Keratinocyte (primary cell): ENCODE data around the gene HEXD. TPM values are rescaled to one million over a fixed set of nuclear protein-coding genes. Genes with fewer than 3 reads are reported as not detected.

Experiments
- DNase-seq: peaks from one replicate; pipeline ENCODE4 v3.0.0-alpha.2; 2011; ENCODE audit warnings: low read depth, missing footprints, low spot score
- FAIRE-seq: peaks from 2 replicates; lab custom pipeline; 2011; peaks lifted over from hg19 to GRCh38; lab: Jason Lieb, UNC
- H2AFZ ChIP-seq: 2 replicates; pipeline ENCODE4 v1.6.0; 2012; ENCODE audit warnings: low read length, control low read depth, inconsistent platforms; ENCODE audit not compliant: control insufficient read depth
- H3K27ac ChIP-seq: 2 replicates; pipeline ENCODE4 v1.5.1; 2011; ENCODE audit warnings: low read length; ENCODE audit not compliant: control insufficient read depth, insufficient read depth
- H3K27me3 ChIP-seq: 3 replicates; pipeline ENCODE4 v1.6.0; 2011; ENCODE audit warnings: low read length; ENCODE audit not compliant: control insufficient read depth, insufficient read depth; ENCODE audit errors: extremely low read depth
- H3K36me3 ChIP-seq, 2 experiments: 2 replicates in 1 of 2; 3 replicates in 1 of 2; pipeline ENCODE4 v1.5.1; 2011; ENCODE audit warnings: low read length in 2 of 2, mild to moderate bottlenecking in 1 of 2; ENCODE audit not compliant: control insufficient read depth in 2 of 2, insufficient read depth in 2 of 2; ENCODE audit errors: extremely low read depth in 1 of 2
- H3K4me1 ChIP-seq: 3 replicates; pipeline ENCODE4 v1.5.1; 2011; ENCODE audit warnings: low read length; ENCODE audit not compliant: control insufficient read depth, insufficient read depth; ENCODE audit errors: extremely low read depth
- H3K4me2 ChIP-seq: 3 replicates; pipeline ENCODE4 v1.6.0; 2011; ENCODE audit warnings: low read depth, low read length; ENCODE audit not compliant: control insufficient read depth, insufficient read depth; ENCODE audit errors: extremely low read depth
- H3K4me3 ChIP-seq, 3 experiments: fragments of 200-600 bp in 1 of 3; sonication (generic) in 1 of 3; 2 replicates in 2 of 3; 3 replicates in 1 of 3; pipeline ENCODE4 v1.5.1; 2011 to 2016; ENCODE audit warnings: low read length in 3 of 3, mild to moderate bottlenecking in 3 of 3, control low read depth in 2 of 3, inconsistent platforms in 1 of 3, low read depth in 1 of 3, mixed read lengths in 1 of 3, mixed run types in 1 of 3, moderate library complexity in 1 of 3; ENCODE audit not compliant: control insufficient read depth in 2 of 3, insufficient read depth in 2 of 3; ENCODE audit errors: extremely low read depth in 1 of 3
- H3K79me2 ChIP-seq: 2 replicates; pipeline ENCODE4 v1.6.0; 2012; ENCODE audit warnings: low read length; ENCODE audit not compliant: control insufficient read depth, insufficient read depth
- H3K9ac ChIP-seq: 3 replicates; pipeline ENCODE4 v1.6.0; 2011; ENCODE audit warnings: low read length; ENCODE audit not compliant: control insufficient read depth, insufficient read depth; ENCODE audit errors: extremely low read depth
- H3K9me1 ChIP-seq: 3 replicates; pipeline ENCODE4 v1.6.0; 2011; ENCODE audit warnings: low read length; ENCODE audit not compliant: control insufficient read depth, insufficient read depth; ENCODE audit errors: extremely low read depth
- H3K9me3 ChIP-seq: 2 replicates; pipeline ENCODE4 v1.5.1; 2012; ENCODE audit warnings: low read depth, low read length; ENCODE audit not compliant: control insufficient read depth
- H4K20me1 ChIP-seq: 3 replicates; pipeline ENCODE4 v1.6.0; 2011; ENCODE audit warnings: low read length; ENCODE audit not compliant: control insufficient read depth, insufficient read depth; ENCODE audit errors: extremely low read depth
- CTCF ChIP-seq, 3 experiments: IDR thresholded peaks in 1 of 3; conservative IDR thresholded peaks in 1 of 3; optimal IDR thresholded peaks in 1 of 3; 2 replicates in 2 of 3; 3 replicates in 1 of 3; pipeline versions ENCODE3 to v1.5.1; 2011; ENCODE audit warnings: low read length in 3 of 3, mild to moderate bottlenecking in 3 of 3, moderate library complexity in 2 of 3, control low read depth in 1 of 3, inconsistent platforms in 1 of 3; ENCODE audit not compliant: insufficient read depth in 2 of 3; ENCODE audit errors: extremely low read depth in 1 of 3
- EZH2 ChIP-seq: IDR thresholded peaks from one replicate; pipeline ENCODE4 v1.6.1; 2012; ENCODE audit warnings: inconsistent platforms, mild to moderate bottlenecking, low read length, moderate library complexity
- dilution Hi-C: fragments of 300-500 bp; cut with MboI; formaldehyde crosslinking; loops from one replicate; pipeline ENCODE4 v1.7.0; 2020; ENCODE audit warnings: low sequenced_read_pairs; ENCODE audit not compliant: extremely low pct_ligation_motif_present
- polyA plus RNA-seq, 5 experiments: library from polyadenylated mRNA; depleted of rRNA in 3 of 5; stranded (reverse) in 3 of 5; stranded (forward) in 1 of 5; unstranded in 1 of 5; fragments of >200 nt; gene quantifications; 1 replicate in 1 of 5; 2 replicates in 3 of 5; 3 replicates in 1 of 5; pipeline versions ENCODE4 v1.2.1 to v1.2.3, GENCODE V29; 2011 to 2012; ENCODE audit warnings: missing spikeins in 2 of 5, low read depth in 1 of 5, low replicate concordance in 1 of 5

Gene HEXD
- polyA plus RNA-seq, 1 donor (not counting 4 experiments of a cell fraction or from before 2014, with no cell fraction given), result 5.6 TPM

GRCh38 chr17:82403662-82404660 is 14.2 kb upstream of the HEXD start:
- H3K36me3 ChIP-seq, result peaks cover 2 to 8% of the 10 kb centered on the region in 2 experiments
- H3K27me3 ChIP-seq, result no peaks in the 10 kb centered on the region
- TF ChIP-seq CTCF (optimal IDR thresholded peaks at IDR 0.05 in 1 of 3, IDR thresholded peaks at IDR 0.05 in 1 of 3, conservative IDR thresholded peaks at IDR 0.05 in 1 of 3; ENCODE audit: extremely low read depth in 1 of 3, insufficient read depth in 2 of 3, low read length in 3 of 3) (no peak), EZH2 (no peak)
- H3K27ac ChIP-seq, result no peak overlapping the region
- dilution Hi-C loops, result no loop called here
- H3K9ac ChIP-seq, result no peak overlapping the region
- no peaks in the 10 kb centered on the region for H3K4me1 ChIP-seq
- DNase-seq, result no peak
- H3K79me2 ChIP-seq, result no peaks in the 10 kb centered on the region
- no peak overlapping the region for H3K4me3 ChIP-seq
- FAIRE-seq, result no peak
- H3K9me1 ChIP-seq, result no peaks in the 10 kb centered on the region
- no peak overlapping the region for H2AFZ ChIP-seq
- no peaks in the 10 kb centered on the region for H4K20me1 ChIP-seq
- no peaks in the 10 kb centered on the region for H3K9me3 ChIP-seq
- H3K4me2 ChIP-seq, result no peak overlapping the region

GRCh38 chr17:82405051-82405450 is 13.1 kb upstream of the HEXD start:
- Histone ChIP-seq H3K9me3 (no peaks in the 10 kb centered on the region), H4K20me1 (peaks cover 2% of the 10 kb centered on the region), H3K36me3 (peaks cover 2 to 8% of the 10 kb centered on the region in 2 experiments), H2AFZ (no peak overlapping the region), H3K27ac (no peak overlapping the region), H3K4me3 (no peak overlapping the region), H3K79me2 (no peaks in the 10 kb centered on the region), H3K27me3 (no peaks in the 10 kb centered on the region), H3K4me2 (no peak overlapping the region), H3K9ac (no peak overlapping the region), H3K9me1 (no peaks in the 10 kb centered on the region), H3K4me1 (no peaks in the 10 kb centered on the region)
- FAIRE-seq (no peak), DNase-seq (no peak)
- TF ChIP-seq CTCF (optimal IDR thresholded peaks at IDR 0.05 in 1 of 3, IDR thresholded peaks at IDR 0.05 in 1 of 3, conservative IDR thresholded peaks at IDR 0.05 in 1 of 3; ENCODE audit: extremely low read depth in 1 of 3, insufficient read depth in 2 of 3, low read length in 3 of 3) (no peak), EZH2 (no peak)
- dilution Hi-C loops, result no loop called here
